Muscle layer of colon (tissue), 2 donors: ENCODE measurements around the gene PBXIP1.
A peak's percentile ranks its signal among the peaks of the same experiment; 100 is the strongest.

Experiments
- H3K27ac ChIP-seq: one replicate; pipeline ENCODE4 v1.7.0; 2013; ENCODE audit warnings: low read depth, mild to moderate bottlenecking, low read length, moderate library complexity
- H3K27me3 ChIP-seq, 2 donors: one replicate each; pipeline ENCODE4 v1.7.0; 2013; ENCODE audit warnings: low read length in 2 of 2, mild to moderate bottlenecking in 2 of 2; ENCODE audit not compliant: insufficient read depth in 2 of 2, control insufficient read depth in 1 of 2
- H3K36me3 ChIP-seq: one replicate; pipeline ENCODE4 v1.7.0; 2013; ENCODE audit warnings: mild to moderate bottlenecking, low read length; ENCODE audit not compliant: insufficient read depth
- H3K4me1 ChIP-seq: one replicate; pipeline ENCODE4 v1.7.0; 2013; ENCODE audit warnings: mild to moderate bottlenecking, low read length; ENCODE audit not compliant: insufficient read depth
- H3K4me3 ChIP-seq, 2 donors: one replicate each; pipeline ENCODE4 v1.7.0; 2013; ENCODE audit warnings: low read length in 2 of 2, low read depth in 1 of 2, mild to moderate bottlenecking in 1 of 2, moderate library complexity in 1 of 2
- H3K9ac ChIP-seq: one replicate; pipeline ENCODE4 v1.7.0; 2013; ENCODE audit warnings: low read length
- H3K9me3 ChIP-seq: one replicate; pipeline ENCODE4 v1.7.0; 2013; ENCODE audit warnings: mild to moderate bottlenecking, low read length
- donor health status: abdominal sarcoma.
- donor health status: Adenocarcinoma of cecum.

The PBXIP1 gene, protein sequence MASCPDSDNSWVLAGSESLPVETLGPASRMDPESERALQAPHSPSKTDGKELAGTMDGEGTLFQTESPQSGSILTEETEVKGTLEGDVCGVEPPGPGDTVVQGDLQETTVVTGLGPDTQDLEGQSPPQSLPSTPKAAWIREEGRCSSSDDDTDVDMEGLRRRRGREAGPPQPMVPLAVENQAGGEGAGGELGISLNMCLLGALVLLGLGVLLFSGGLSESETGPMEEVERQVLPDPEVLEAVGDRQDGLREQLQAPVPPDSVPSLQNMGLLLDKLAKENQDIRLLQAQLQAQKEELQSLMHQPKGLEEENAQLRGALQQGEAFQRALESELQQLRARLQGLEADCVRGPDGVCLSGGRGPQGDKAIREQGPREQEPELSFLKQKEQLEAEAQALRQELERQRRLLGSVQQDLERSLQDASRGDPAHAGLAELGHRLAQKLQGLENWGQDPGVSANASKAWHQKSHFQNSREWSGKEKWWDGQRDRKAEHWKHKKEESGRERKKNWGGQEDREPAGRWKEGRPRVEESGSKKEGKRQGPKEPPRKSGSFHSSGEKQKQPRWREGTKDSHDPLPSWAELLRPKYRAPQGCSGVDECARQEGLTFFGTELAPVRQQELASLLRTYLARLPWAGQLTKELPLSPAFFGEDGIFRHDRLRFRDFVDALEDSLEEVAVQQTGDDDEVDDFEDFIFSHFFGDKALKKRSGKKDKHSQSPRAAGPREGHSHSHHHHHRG

DNA sequence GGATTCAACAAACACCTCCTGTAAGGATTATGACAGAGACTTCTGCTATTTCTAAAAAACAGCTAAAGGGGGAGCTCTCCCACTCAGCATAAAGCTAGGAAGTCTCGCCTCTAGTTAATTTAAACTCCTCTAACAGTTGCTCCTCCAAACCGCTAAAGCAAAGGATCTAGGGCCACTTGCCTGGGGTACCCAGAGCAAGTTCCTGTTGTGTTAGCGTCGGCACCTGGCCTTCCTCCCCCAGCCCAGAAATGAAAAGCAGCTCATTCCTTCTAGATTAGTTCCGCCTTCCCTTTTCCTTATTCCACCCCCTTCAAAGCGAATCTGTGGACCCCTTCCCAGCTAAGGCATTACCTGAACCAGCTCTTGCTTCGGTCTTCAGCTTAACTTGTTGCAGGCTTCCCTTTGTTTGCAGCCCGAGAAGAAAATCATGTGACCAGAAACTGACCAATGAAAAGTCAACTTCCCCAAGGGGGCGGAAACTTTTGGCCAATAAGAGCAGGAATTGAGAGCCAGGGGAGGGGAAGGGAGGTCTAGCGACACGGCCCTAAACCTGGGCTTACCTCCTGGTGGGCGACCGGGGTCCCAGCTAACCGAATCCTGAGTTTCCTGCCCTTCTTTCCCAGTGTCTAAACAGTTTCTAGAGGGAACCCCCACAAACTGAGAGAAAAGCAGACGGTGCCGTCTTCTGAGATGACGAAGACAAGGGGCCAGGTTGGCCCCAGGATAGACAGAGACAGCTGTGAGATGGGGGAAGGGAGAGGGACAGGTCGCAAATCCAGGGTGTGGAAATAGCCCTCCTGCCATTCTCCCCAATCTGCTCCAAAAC is at the start of gene PBXIP1:
TSS of gene PBXIP1 (minus strand) at position 382 of the 826 bp plus-strand sequence. CDS start 2,378 bp downstream, outside the sequence.
- Histone ChIP-seq H3K9ac (peak within 1 kb of the TSS; percentile 15), H3K27me3 (no peaks in the 10 kb centered on the region), H3K36me3 (peaks cover 27% of the 10 kb centered on the region), H3K27ac (peak within 1 kb of the TSS; percentile 8), H3K9me3 (no peaks in the 10 kb centered on the region), H3K4me1 (peaks cover 57% of the 10 kb centered on the region), H3K4me3 (peak within 1 kb of the TSS; percentile 47 to 80)

DNA sequence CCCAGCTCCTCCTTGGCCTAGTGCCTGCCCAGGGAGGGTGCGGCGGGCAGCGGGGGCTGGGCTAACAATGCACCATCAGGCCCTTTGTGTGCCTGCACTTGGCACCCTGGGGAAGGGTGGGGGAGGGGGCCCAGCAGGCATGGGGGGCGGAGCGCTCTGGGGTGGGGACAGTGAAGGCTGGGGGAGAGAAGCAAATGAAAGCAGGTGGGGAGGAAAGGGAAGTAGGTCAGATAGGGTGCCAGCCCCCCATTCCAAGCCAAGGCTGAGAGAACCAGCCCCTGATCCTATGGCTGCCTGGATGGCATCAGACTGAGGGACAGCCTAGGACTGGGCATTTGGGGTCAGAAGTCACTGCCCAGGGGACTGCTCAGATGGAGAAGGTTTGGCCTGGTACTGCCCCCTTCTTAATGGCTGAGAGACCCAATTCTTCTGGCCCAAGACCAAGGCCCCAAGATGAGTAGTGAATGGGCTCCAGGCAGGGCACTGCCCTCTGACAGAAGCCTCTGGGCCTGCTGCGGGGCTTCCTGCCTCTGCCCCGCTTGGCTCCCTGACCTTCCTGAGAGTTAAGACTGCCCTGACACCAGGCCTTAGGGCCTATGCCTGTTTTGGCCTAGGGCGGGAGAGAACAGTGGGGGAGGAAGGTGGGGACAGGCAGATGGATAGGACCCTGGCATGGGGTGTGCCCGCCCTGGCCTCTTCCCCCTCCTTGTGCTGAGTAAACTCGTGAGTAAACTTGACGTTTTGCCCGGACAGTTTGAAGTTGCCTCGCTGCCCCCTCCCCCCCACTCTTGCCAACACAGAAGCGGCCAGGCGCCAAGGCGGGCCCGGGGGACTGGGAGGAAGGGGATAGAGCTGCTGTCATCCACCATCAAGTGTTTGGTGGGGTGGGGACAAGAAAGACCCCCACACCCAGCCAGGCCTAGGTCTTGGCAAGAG is 49.4 kb upstream of the PBXIP1 start:
- no peaks in the 10 kb centered on the region for H3K9me3 ChIP-seq
- no peaks in the 10 kb centered on the region for H3K36me3 ChIP-seq
- peak overlapping the region; percentile 71 for H3K9ac ChIP-seq
- H3K27ac ChIP-seq, result peak overlapping the region; percentile 97
- peaks cover 50% of the 10 kb centered on the region for H3K4me1 ChIP-seq
- no peaks in the 10 kb centered on the region for H3K27me3 ChIP-seq
- H3K4me3 ChIP-seq, result peak overlapping the region in 1 of 2 donors; percentile 90

DNA sequence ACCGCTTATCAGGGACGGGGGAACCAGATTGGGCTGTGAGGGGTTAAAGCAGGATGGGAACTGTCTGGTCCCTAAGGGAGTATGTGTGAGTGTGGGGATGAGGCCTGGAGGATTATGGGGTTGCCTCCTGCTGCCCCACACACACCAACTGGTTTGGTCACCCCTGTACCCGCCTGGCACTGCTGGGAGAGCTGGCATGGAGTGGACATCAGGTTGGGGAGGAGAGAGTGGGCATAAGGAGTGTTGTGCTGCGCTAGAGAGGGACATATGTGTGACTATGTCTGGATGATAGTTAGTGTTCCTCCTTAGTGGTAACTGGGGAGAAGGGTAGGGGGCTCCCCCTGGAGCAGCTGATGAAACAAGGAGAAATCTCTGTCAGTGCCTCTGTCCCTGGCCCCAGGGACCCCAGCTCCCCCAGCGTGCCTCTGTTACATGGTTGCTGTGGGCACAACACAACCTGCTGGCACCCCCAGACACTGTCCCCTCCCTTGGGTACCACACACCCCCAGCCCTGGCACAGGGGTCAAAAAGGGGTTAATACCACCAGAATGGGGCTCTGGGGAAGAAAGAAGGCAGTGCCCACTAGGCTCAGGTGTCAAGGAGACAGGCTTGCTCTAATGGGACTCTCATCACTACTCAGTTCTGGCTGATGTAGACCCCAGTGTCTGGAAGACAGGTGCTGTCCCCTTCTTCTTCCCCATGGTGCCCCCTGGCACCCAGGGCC is 48.6 kb upstream of the PBXIP1 start:
- Histone ChIP-seq H3K27ac (peak overlapping the region; percentile 97), H3K4me3 (peak overlapping the region; percentile 34 to 90), H3K9me3 (no peaks in the 10 kb centered on the region), H3K9ac (peak overlapping the region; percentile 71), H3K4me1 (peaks cover 56% of the 10 kb centered on the region), H3K27me3 (no peaks in the 10 kb centered on the region), H3K36me3 (no peaks in the 10 kb centered on the region)

DNA sequence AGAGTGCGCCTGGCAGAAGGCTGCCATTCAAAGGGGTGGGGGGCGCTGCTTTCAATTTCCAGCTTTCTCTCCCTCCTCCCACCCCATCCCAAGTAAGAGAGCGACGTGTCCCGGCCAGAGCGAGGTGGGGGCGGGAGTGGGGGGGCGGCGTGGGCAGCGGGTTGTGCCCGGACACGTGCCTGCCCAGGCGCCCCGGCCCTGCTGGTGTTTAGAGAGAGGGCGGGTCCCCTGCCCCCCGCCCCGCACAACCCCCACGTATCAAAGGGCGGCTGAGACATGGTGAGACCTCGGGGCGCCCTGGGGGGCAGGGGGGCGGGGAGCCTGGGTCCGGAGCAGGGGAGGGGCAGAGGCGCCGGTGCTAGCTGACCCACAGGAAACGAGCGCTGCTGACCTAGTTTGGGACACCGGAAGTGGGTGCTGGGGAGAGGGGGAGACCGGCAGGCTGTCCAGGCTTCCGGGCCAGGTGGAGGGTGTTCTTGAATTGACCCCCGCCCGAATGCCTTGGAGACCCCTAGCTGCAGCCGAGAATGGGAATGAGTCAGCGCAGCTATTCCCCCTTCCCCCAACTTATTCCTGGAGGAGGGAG is 48.0 kb upstream of the PBXIP1 start:
- H3K36me3 ChIP-seq, result no peaks in the 10 kb centered on the region
- peak overlapping the region; percentile 34 to 90 for H3K4me3 ChIP-seq
- no peaks in the 10 kb centered on the region for H3K9me3 ChIP-seq
- peaks cover 56% of the 10 kb centered on the region for H3K4me1 ChIP-seq
- H3K27ac ChIP-seq, result peak overlapping the region; percentile 97
- peak overlapping the region; percentile 71 for H3K9ac ChIP-seq
- no peaks in the 10 kb centered on the region for H3K27me3 ChIP-seq

DNA sequence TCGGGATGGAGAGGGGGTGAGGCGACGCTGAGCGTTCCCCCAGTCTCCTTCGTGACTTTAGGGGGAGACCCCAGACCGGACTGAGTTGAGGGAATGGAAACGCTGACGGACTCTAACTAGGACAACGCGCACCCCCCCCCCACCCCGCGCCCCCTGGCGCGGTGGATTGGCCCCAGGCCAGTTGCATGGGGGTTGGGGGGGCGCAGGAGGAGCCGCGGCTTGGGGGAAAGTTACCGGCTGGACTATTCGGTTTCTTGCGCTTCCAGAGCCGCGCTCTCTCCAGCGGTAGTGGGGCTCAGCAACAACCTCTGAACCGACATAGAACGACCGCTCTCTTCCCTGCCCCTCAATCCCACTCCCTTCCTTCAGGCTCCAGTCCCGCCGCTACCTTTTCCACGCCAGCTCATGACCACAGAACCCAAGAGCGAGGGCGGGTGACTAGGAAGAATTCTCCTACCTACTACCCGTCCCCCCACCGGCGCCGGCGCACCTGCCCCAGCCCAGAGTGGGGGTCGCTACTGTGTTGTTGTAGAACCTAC is 47.4 kb upstream of the PBXIP1 start:
- Histone ChIP-seq H3K9ac (peak overlapping the region; percentile 71), H3K4me3 (peak overlapping the region; percentile 34 to 90), H3K27ac (peak overlapping the region; percentile 97), H3K9me3 (no peaks in the 10 kb centered on the region), H3K27me3 (no peaks in the 10 kb centered on the region), H3K36me3 (no peaks in the 10 kb centered on the region), H3K4me1 (peaks cover 50% of the 10 kb centered on the region)

DNA sequence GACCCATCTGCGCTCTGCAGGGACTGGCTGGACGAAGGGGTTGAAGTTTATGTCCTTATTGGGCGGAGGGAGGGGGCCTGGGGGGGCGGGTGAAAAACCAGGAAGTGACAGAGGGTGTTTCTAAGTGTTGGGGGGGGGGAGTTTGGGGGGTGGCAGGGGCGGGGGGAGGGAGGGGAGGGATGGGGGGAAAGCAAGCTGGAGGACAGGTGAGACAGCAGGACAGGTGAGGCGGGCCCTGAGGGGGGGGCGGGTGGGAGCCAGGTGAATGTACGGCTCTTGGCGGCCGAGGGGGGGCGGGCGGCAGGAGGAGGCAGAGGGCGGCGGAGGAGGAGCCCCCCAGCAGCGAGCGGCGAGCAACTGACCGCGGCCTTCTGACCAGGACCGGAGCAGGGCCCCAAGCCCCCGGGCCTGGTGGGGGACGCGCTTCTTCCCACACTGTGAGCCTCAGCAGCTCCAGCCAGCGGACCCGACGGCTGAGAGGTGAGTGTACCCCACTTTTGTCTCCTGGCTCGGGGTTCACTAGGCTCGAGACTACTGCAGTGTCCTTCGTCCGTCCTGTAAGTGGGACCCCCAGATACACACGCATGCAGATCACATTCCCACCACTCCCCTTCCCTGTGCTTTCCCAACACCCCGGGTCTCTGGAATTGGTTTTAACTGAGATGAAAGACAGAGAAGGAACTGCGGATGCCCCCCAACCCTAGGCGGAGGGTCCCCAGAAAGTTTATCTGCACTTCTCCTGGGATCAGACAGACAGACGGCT is 46.7 kb upstream of the PBXIP1 start, which contains the start of gene ZBTB7B:
TSS of gene ZBTB7B (plus strand) at position 339 of the 763 bp plus-strand sequence. CDS start 11,859 bp downstream, outside the sequence.
- H3K36me3 ChIP-seq, result no peaks in the 10 kb centered on the region
- H3K27me3 ChIP-seq, result no peaks in the 10 kb centered on the region
- H3K9ac ChIP-seq, result peak within 1 kb of the TSS; percentile 96
- peak within 1 kb of the TSS; percentile 98 for H3K27ac ChIP-seq
- peak within 1 kb of the TSS; percentile 90 to 97 for H3K4me3 ChIP-seq
- H3K9me3 ChIP-seq, result no peaks in the 10 kb centered on the region
- peaks cover 44% of the 10 kb centered on the region for H3K4me1 ChIP-seq

DNA sequence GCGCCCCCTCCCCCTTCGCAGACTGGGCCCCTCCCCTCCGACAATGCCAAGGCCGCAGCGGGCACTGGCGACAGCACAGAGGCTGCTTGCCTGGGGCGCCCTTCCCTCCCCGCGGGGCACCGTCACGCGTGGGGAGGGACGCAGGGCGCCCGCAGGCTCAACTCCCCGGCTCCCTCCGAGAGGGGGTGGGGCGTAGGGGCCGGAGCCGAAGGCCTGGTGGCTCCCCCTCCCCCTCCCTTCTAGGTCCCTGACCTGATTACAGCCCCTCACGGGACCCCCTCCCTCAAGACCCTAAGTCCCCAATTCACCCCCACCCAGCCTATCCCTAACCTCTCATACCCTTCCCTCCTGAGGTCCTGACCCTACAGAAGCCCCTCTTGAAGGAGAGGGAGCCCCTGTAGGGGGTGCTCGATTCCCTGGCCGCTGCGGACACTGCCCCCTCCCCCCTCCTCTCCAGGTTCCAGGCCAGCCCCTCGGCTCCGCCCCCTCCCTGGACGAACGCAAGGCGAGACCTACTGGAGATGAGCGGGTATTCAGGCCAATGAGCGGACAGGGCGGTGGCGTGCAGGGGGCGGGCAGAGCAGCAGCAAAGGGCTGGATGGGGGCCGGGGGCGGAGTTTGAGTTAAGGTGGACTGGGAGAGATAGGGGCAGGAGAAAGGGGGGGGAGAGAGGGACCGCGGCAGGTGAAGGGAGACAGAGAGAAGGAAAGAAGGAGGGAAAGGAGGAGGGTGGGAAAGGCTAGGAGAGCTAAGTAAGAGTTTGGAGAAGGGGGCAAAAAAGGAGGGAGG is 46.0 kb upstream of the PBXIP1 start:
- Histone ChIP-seq H3K4me1 (peaks cover 36% of the 10 kb centered on the region), H3K9ac (peak overlapping the region; percentile 96), H3K27ac (peak overlapping the region; percentile 98), H3K9me3 (no peaks in the 10 kb centered on the region), H3K27me3 (no peaks in the 10 kb centered on the region), H3K36me3 (no peaks in the 10 kb centered on the region), H3K4me3 (peak overlapping the region; percentile 86 to 97)

DNA sequence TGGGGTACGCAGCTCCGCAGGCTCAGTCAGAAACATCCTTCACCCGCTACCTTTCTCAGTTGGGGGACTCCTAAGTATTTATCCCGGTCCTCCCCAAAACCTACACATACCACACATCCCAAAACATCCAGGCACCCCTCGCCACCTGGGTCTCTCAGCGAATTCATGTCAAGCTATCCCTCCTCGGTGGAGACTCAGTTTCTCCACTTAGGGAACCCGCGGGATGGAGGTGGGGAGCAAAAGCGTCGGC is 45.5 kb upstream of the PBXIP1 start:
- H3K27ac ChIP-seq, result peak overlapping the region; percentile 98
- peak overlapping the region; percentile 96 for H3K9ac ChIP-seq
- H3K4me1 ChIP-seq, result peaks cover 31% of the 10 kb centered on the region
- H3K36me3 ChIP-seq, result no peaks in the 10 kb centered on the region
- peak overlapping the region; percentile 86 to 97 for H3K4me3 ChIP-seq
- no peaks in the 10 kb centered on the region for H3K27me3 ChIP-seq
- H3K9me3 ChIP-seq, result no peaks in the 10 kb centered on the region
